Fibroblast of lung (primary cell): ENCODE data around the gene ALDOA. TPM values are rescaled to one million over a fixed set of nuclear protein-coding genes. Genes with fewer than 3 reads are reported as not detected.

Source experiments
- DNase-seq, 2 donors: peaks; one replicate each; pipeline versions ENCODE4 v3.0.0 to v3.0.0-alpha.2; 2010; ENCODE audit warnings: low read depth in 2 of 2
- H2AFZ ChIP-seq: 2 replicates; pipeline ENCODE4 v1.5.1; 2012; ENCODE audit warnings: low read length, control low read depth, inconsistent platforms
- H3K27ac ChIP-seq: 2 replicates; pipeline ENCODE4 v1.5.1; 2011; ENCODE audit warnings: low read length, control low read depth; ENCODE audit not compliant: insufficient read depth
- H3K27me3 ChIP-seq: 2 replicates; pipeline ENCODE4 v1.5.1; 2011; ENCODE audit warnings: mild to moderate bottlenecking, low read length; ENCODE audit not compliant: control insufficient read depth, insufficient read depth
- H3K36me3 ChIP-seq: 2 replicates; pipeline ENCODE4 v1.5.1; 2011; ENCODE audit warnings: low read length; ENCODE audit not compliant: control insufficient read depth, insufficient read depth
- H3K4me1 ChIP-seq: 2 replicates; pipeline ENCODE4 v1.5.1; 2011; ENCODE audit warnings: low read length; ENCODE audit not compliant: control insufficient read depth, insufficient read depth; ENCODE audit errors: extremely low read depth
- H3K4me2 ChIP-seq: 2 replicates; pipeline ENCODE4 v1.5.1; 2011; ENCODE audit warnings: low read length, control low read depth; ENCODE audit not compliant: insufficient read depth; ENCODE audit errors: extremely low read depth
- H3K4me3 ChIP-seq, 4 experiments: fragments of 200-600 bp in 1 of 4; sonication (generic) in 1 of 4; replicated peaks in 1 of 4; 2 replicates each; pipeline ENCODE4 v1.5.1; 2011 to 2016; ENCODE audit warnings: low read length in 4 of 4, low read depth in 3 of 4, mild to moderate bottlenecking in 3 of 4, control low read depth in 2 of 4, inconsistent platforms in 1 of 4, mixed read lengths in 1 of 4; ENCODE audit not compliant: insufficient read depth in 1 of 4; ENCODE audit errors: control extremely low read depth in 1 of 4
- H3K79me2 ChIP-seq: 2 replicates; pipeline ENCODE4 v1.5.1; 2012; ENCODE audit warnings: mild to moderate bottlenecking, low read length, inconsistent platforms; ENCODE audit not compliant: control insufficient read depth, insufficient read depth
- H3K9ac ChIP-seq: 2 replicates; pipeline ENCODE4 v1.5.1; 2011; ENCODE audit warnings: mild to moderate bottlenecking, low read length, control low read depth; ENCODE audit not compliant: insufficient read depth
- H3K9me3 ChIP-seq: 2 replicates; pipeline ENCODE4 v1.5.1; 2012; ENCODE audit warnings: low read depth, low read length; ENCODE audit not compliant: control insufficient read depth, insufficient read depth
- H4K20me1 ChIP-seq: 2 replicates; pipeline ENCODE4 v1.5.1; 2011; ENCODE audit warnings: low read length; ENCODE audit not compliant: control insufficient read depth, insufficient read depth; ENCODE audit errors: extremely low read depth
- CTCF ChIP-seq, 2 donors: IDR thresholded peaks in 1 of 2; conservative IDR thresholded peaks in 1 of 2; 1 replicate in 1 of 2; 2 replicates in 1 of 2; pipeline ENCODE4 v1.5.1; 2011 to 2012; ENCODE audit warnings: low read length in 2 of 2, control low read depth in 1 of 2, inconsistent platforms in 1 of 2, low read depth in 1 of 2, mild to moderate bottlenecking in 1 of 2
- EZH2 ChIP-seq: IDR thresholded peaks from 2 replicates; pipeline ENCODE4 v1.5.1; 2012; ENCODE audit warnings: low read length, control low read depth, mild to moderate bottlenecking; ENCODE audit errors: missing control alignments
- polyA plus RNA-seq, 2 donors: library from polyadenylated mRNA; depleted of rRNA in 1 of 2; stranded (reverse) in 1 of 2; unstranded in 1 of 2; fragments of >200 nt; gene quantifications; 2 replicates each; pipeline ENCODE4 v1.2.1, GENCODE V29; 2011 to 2012; ENCODE audit warnings: missing spikeins in 1 of 2
- total RNA-seq: library from RNA; depleted of rRNA; stranded (reverse); fragments of >200 nt; gene quantifications from 2 replicates; pipeline ENCODE4 v1.2.1, GENCODE V29; 2014

The ALDOA gene
- total and polyA plus RNA-seq, 2 donors (not counting 1 experiment from before 2014, with no cell fraction given), result 474 to 1,066 TPM

DNA sequence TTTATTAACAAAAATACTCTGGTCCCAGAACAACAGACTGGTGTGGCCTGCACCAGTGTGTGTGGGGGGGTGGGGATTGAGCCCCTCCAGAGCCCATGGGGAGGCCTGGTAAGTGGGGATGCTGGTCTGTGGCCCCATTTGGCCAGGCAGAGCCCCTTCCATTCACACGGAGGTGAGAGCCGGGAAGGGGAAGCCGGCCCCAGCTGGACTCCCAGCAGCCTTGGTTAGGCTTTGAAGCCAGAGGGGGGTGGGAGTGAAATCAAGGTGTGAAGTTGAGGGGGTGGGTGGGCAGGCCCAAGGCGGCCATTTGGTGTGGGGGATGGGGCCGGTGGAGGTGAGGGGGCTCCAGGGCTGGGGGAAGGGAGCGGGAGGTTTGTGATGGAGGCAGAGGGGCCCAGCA is 20.3 kb downstream of the ALDOA start:
- H3K4me3 ChIP-seq, result no peak overlapping the region
- no peaks in the 10 kb centered on the region for H4K20me1 ChIP-seq
- H3K9ac ChIP-seq, result no peak overlapping the region
- no peak overlapping the region for H2AFZ ChIP-seq
- peaks cover 37% of the 10 kb centered on the region for H3K36me3 ChIP-seq
- DNase-seq, result no peak
- TF ChIP-seq EZH2 (no peak), CTCF (conservative IDR thresholded peaks at IDR 0.05 in 1 of 2, IDR thresholded peaks at IDR 0.05 in 1 of 2; ENCODE audit: low read depth in 1 of 2, low read length in 2 of 2) (no peak)
- H3K79me2 ChIP-seq, result peaks cover 4% of the 10 kb centered on the region
- no peaks in the 10 kb centered on the region for H3K9me3 ChIP-seq
- H3K4me1 ChIP-seq, result peaks cover 8% of the 10 kb centered on the region
- H3K27me3 ChIP-seq, result no peaks in the 10 kb centered on the region
- H3K27ac ChIP-seq, result no peak overlapping the region
- no peak overlapping the region for H3K4me2 ChIP-seq

DNA sequence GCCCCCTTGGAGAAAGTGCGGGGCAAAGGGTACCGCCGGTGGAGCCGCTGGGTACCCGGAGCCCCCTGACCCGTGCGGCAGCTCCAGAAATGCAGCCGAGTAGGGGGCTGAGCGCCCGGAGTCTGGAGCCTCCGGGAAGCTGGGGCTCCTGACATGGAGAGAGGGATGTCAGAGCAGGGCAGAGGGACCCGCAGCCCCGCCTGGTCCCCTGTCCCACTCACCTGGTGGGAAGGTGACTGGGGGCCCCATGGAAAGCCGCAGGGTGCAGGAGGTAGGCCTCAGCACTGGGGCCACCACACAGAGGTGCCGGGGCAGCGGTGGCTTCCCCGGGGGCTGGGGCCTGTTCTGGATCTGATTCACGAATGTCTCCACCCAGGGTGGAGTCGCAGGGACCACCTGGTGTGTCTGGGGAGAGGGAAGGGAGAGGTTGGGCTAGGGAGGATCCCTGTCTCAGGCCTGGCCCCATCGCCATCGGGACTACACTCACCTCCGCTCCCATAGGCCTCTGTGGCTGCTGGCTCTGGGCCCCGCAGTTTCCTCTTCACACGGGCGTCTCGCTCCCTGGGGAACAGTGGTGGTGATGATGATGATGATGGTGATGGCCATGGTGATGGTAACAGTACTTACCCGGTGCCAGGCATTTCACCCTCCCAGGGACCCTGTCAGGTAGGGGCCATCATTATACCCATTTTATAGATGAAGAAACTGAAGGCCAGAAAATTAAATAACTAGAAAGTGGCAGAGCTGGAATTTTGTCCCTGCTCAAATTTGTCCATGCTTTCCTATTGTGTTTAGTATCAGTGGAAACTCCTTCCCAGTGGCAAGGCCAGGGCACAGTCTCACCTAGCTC is 21.0 kb downstream of the ALDOA start:
- Histone ChIP-seq H3K36me3 (peaks cover 34% of the 10 kb centered on the region), H3K27ac (no peak overlapping the region), H4K20me1 (no peaks in the 10 kb centered on the region), H3K4me2 (no peak overlapping the region), H3K9ac (no peak overlapping the region), H2AFZ (no peak overlapping the region), H3K9me3 (no peaks in the 10 kb centered on the region), H3K79me2 (no peaks in the 10 kb centered on the region), H3K4me1 (peaks cover 8% of the 10 kb centered on the region), H3K27me3 (no peaks in the 10 kb centered on the region), H3K4me3 (no peak overlapping the region)
- no peak for TF ChIP-seq EZH2
- no peak for DNase-seq

- no peak overlapping the region for H3K9ac ChIP-seq
- H2AFZ ChIP-seq, result no peak overlapping the region
- no peaks in the 10 kb centered on the region for H3K9me3 ChIP-seq
- no peak overlapping the region for H3K4me3 ChIP-seq
- H3K36me3 ChIP-seq, result peaks cover 30% of the 10 kb centered on the region
- H3K4me2 ChIP-seq, result no peak overlapping the region
- no peaks in the 10 kb centered on the region for H4K20me1 ChIP-seq
- TF ChIP-seq EZH2, result no peak
- TF ChIP-seq CTCF (conservative IDR thresholded peaks at IDR 0.05 in 1 of 2, IDR thresholded peaks at IDR 0.05 in 1 of 2; ENCODE audit: low read depth in 1 of 2, low read length in 2 of 2), result no peak
- no peak for DNase-seq
- H3K27me3 ChIP-seq, result no peaks in the 10 kb centered on the region
- H3K27ac ChIP-seq, result no peak overlapping the region
- no peaks in the 10 kb centered on the region for H3K79me2 ChIP-seq
- peaks cover 11% of the 10 kb centered on the region for H3K4me1 ChIP-seq
Measured at GRCh38 chr16:30087181-30087898, 21.8 kb downstream of the ALDOA start.
